MCF 10A (cell line): ENCODE results near the gene DCDC1. TPM values are rescaled to one million over a fixed set of nuclear protein-coding genes. Genes with fewer than 3 reads are reported as not detected.

ENCODE experiments used
- BruUV-seq: library from RNA; stranded (reverse); fragments of 400-500 nt; replicated peaks from 2 replicates; lab custom pipeline; 2021; lab: Mats Ljungman, UMichigan
- CTCF ChIA-PET: fragments of 300-600 bp; sonication (Branson Sonifier 250); formaldehyde crosslinking; extraction: SDS; loops from one replicate; lab custom pipeline; 2021; ENCODE audit warnings: antibody characterized with exemption, inconsistent platforms; lab: Yijun Ruan, JAX
- POLR2A ChIA-PET: fragments of 300-600, 350-650 bp; sonication (Branson Sonifier 250); formaldehyde crosslinking; extraction: SDS; loops from one replicate; lab custom pipeline; 2020; ENCODE audit warnings: antibody characterized with exemption, inconsistent platforms; lab: Yijun Ruan, JAX
- DNase-seq: peaks from one replicate; pipeline ENCODE4 v3.0.0-alpha.2; 2018; ENCODE audit not compliant: unreplicated experiment
- H3K27ac Mint-ChIP-seq: one replicate; pipeline ENCODE4 v1.8.0; 2022; ENCODE audit warnings: mild to moderate bottlenecking, low read depth, mixed read lengths; ENCODE audit not compliant: unreplicated experiment
- H3K27me3 Mint-ChIP-seq: one replicate; pipeline ENCODE4 v1.8.0; 2022; ENCODE audit warnings: mixed read lengths; ENCODE audit not compliant: insufficient read depth, unreplicated experiment
- H3K36me3 Mint-ChIP-seq: one replicate; pipeline ENCODE4 v1.8.0; 2022; ENCODE audit warnings: mild to moderate bottlenecking, moderate library complexity, mixed read lengths; ENCODE audit not compliant: insufficient read depth, unreplicated experiment
- H3K4me1 Mint-ChIP-seq: one replicate; pipeline ENCODE4 v1.8.0; 2022; ENCODE audit warnings: mixed read lengths; ENCODE audit not compliant: insufficient read depth, unreplicated experiment
- H3K4me3 Mint-ChIP-seq: one replicate; pipeline ENCODE4 v1.8.0; 2022; ENCODE audit warnings: mild to moderate bottlenecking, moderate library complexity, mixed read lengths; ENCODE audit not compliant: unreplicated experiment
- H3K9me3 Mint-ChIP-seq: one replicate; pipeline ENCODE4 v1.8.0; 2022; ENCODE audit warnings: mixed read lengths; ENCODE audit not compliant: unreplicated experiment
- CTCF ChIP-seq: fragments of 200-600 bp; IDR thresholded peaks from one replicate; pipeline ENCODE4 v1.8.0; 2022; ENCODE audit warnings: antibody characterized with exemption, mild to moderate bottlenecking; ENCODE audit not compliant: unreplicated experiment
- intact Hi-C: fragments of 100-400 bp; cut with micrococcal nuclease; formaldehyde crosslinking; loops from 2 replicates; pipeline ENCODE4 v1.14.1; 2022
- total RNA-seq: library from RNA; stranded (reverse); gene quantifications from 2 replicates; pipeline ENCODE4 v1.2.3, GENCODE V29; 2022

The DCDC1 gene
- total RNA-seq, 1 experiment from 2014 or later: 0.19 TPM

DNA sequence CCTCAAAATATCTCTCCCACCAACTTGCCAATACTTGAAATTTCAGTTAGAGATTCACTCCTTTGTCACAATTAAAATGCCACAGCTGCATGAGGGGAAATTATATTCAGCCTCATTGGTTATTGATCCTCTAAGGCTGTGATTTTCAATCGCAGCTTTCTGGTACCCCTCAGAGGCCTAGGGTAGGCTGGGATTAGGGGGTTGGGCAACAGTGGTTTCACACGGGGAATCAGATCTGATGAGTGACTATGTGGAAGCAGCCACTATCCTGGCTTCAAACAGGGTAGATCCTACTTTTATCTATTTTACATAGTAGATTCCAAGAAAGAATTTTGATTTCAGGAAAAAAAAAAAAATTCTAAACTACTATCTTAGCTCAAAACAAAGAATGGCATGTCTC, 252.5 kb downstream of the DCDC1 start:
- intact Hi-C loops: no loop called here
- CTCF ChIA-PET: interaction anchor here (1.0 to 4.2 kb wide), 3 partner anchors 10 to 117 kb away, joined by 4 to 31 read pairs (median 4); no protein-coding TSS in a partner anchor

DNA sequence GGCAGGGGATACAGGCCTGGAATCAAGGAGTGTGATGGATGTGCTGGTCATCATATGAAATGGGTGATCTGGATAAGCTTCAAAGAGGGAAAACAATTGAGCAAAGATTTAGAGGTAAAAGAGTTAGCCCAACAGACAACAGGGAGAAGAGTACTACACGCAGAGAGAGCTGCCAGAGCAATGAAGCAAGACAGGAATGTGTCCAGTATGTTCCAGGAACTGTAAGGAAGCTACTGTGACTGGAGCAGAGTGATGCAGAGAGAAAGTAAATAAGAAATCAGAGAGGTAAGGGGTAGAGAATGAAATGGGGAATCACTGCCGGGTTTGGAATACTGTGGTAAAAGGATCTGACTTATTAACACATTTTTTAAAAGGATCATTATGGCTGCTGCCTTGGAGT, 255.1 kb downstream of the DCDC1 start:
- Mint-ChIP-seq H3K27ac (no peak overlapping the region), H3K36me3 (no peaks in the 10 kb centered on the region), H3K9me3 (no peaks in the 10 kb centered on the region), H3K4me1 (no peaks in the 10 kb centered on the region), H3K27me3 (peaks cover 41% of the 10 kb centered on the region), H3K4me3 (no peak overlapping the region)
- no TSS peak for BruUV-seq
- CTCF ChIA-PET: interaction anchor here (0.6 kb wide), 1 partner anchor 121 kb away, joined by 4 read pairs; no protein-coding TSS in a partner anchor
- POLR2A ChIA-PET: no interaction called here
- DNase-seq: no peak
- intact Hi-C loops: no loop called here
- TF ChIP-seq CTCF: no peak

More for the DNA sequence above, 252.5 kb downstream of the DCDC1 start:
- H3K36me3 Mint-ChIP-seq: no peaks in the 10 kb centered on the region
- no peaks in the 10 kb centered on the region for H3K9me3 Mint-ChIP-seq
- no peak overlapping the region for H3K27ac Mint-ChIP-seq
- H3K4me3 Mint-ChIP-seq: no peak overlapping the region
- TF ChIP-seq CTCF: no peak
- peaks cover 61% of the 10 kb centered on the region for H3K27me3 Mint-ChIP-seq
- H3K4me1 Mint-ChIP-seq: no peaks in the 10 kb centered on the region
- BruUV-seq: no TSS peak
- no peak for DNase-seq
- POLR2A ChIA-PET: no interaction called here

DNA sequence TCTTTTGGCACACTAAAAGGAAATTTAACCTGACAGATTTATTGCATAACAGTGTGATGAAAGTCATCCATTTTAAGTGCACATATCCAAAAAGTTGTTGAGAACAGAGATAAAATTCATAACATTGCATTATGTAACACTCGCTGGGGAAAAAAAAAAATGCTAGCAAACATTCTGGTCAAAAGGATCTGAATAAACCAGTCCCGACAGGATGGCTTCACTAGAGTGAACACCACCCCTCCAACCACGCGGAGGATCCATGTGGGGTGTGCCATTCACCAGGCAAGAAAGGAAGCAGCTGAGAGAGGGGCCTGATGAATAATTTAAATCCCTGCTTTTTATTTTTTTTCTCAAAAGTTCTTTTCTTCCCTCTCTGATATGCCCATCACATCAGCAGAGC, 258.7 kb downstream of the DCDC1 start:
- Mint-ChIP-seq H3K27ac (no peak overlapping the region), H3K4me3 (no peak overlapping the region), H3K9me3 (no peaks in the 10 kb centered on the region), H3K27me3 (peaks cover 62% of the 10 kb centered on the region), H3K36me3 (no peaks in the 10 kb centered on the region), H3K4me1 (no peaks in the 10 kb centered on the region)
- intact Hi-C loops: no loop called here
- no TSS peak for BruUV-seq
- no peak for DNase-seq
- no peak for TF ChIP-seq CTCF
- CTCF ChIA-PET: interaction anchor here (0.7 kb wide), 1 partner anchor 1187 kb away, joined by 3 read pairs; no protein-coding TSS in a partner anchor
- POLR2A ChIA-PET: interaction anchor here (1.1 kb wide), 1 partner anchor 920 kb away, joined by 4 read pairs; no protein-coding TSS in a partner anchor

DNA sequence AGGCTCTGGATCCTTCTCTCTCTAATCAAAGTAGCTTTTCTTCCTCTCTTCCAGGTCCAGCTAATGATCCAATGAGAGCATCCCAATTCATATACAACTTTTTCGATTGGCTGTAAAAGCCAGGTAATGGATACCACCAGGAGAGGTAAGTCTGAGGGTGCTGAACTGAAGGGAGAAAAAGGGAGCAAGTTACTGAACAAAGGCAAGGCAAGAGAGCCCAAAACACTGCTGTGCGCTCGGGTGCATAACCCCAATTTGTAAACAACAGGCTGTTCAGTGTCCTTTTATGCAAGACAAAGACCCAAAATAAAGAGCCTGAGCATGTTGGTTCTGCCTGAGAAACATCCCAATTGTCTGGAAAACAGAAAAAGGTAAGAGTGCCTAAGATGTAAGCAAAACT, 260.1 kb downstream of the DCDC1 start:
- Mint-ChIP-seq H3K27ac (no peak overlapping the region), H3K4me1 (no peaks in the 10 kb centered on the region), H3K9me3 (no peaks in the 10 kb centered on the region), H3K27me3 (peaks cover 58% of the 10 kb centered on the region), H3K36me3 (no peaks in the 10 kb centered on the region), H3K4me3 (no peak overlapping the region)
- intact Hi-C loops: loop anchor here (10.0 kb wide), 2 partner anchors 255 to 765 kb away; partner anchors contain the start of genes DCDC1 and DNAJC24
- TF ChIP-seq CTCF: no peak
- no peak for DNase-seq
- BruUV-seq: no TSS peak
- CTCF ChIA-PET: interaction anchor here (0.5 to 4.9 kb wide), 5 partner anchors 8 to 898 kb away, joined by 3 to 77 read pairs (median 31); no protein-coding TSS in a partner anchor
- POLR2A ChIA-PET: no interaction called here
